Measurements from ENCODE around the gene ACOT6.
"Not testable (repeated sequence)": the region's sequence is repeated elsewhere in the genome, so short reads cannot be mapped to it uniquely, and the experiment has no call there.

Gene ACOT6

DNA sequence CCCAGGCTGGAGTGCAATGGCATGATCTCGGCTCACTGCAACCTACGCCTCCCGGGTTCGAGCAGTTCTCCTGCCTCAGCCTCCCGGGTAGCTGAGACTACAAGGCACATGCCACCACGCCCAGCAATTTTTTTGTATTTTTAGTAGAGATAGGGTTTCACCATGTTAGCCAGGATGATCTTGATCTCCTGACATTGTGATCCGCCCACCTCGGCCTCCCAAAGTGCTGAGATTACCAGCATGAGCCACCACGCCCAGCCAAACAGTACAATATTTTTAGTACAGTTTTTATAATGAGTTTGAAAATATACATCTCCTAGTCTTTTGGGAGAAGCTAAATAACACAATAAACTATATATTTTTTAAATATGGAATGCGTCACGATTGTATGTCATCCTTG, 46.9 kb downstream of the ACOT6 start:
- DNase-seq = not testable (repeated sequence)

DNA sequence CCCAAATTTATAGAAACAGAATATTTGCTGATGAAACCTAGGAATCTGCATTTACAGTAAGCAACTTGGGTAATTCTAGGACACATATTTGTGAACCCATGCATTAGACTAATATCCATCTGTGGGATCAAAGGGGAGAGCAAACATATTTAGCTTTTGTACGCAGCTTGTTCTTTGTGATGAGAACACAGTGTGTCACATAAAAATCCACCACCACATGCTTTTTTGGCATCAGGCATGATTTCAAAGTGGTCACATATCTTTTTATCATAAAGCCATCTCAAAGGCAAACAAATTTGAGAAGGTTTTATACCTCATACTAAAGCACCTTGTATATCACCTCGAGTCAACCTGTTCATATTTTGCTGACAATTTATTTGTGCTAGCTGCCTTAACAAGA, 48.2 kb downstream of the ACOT6 start:
- no peak for DNase-seq

GRCh38 chr14:73661872-73662271, 49.6 kb downstream of the ACOT6 start:
- no peak for DNase-seq

GRCh38 chr14:73662487-73662943, 50.2 kb downstream of the ACOT6 start:
- DNase-seq = no peak

DNA sequence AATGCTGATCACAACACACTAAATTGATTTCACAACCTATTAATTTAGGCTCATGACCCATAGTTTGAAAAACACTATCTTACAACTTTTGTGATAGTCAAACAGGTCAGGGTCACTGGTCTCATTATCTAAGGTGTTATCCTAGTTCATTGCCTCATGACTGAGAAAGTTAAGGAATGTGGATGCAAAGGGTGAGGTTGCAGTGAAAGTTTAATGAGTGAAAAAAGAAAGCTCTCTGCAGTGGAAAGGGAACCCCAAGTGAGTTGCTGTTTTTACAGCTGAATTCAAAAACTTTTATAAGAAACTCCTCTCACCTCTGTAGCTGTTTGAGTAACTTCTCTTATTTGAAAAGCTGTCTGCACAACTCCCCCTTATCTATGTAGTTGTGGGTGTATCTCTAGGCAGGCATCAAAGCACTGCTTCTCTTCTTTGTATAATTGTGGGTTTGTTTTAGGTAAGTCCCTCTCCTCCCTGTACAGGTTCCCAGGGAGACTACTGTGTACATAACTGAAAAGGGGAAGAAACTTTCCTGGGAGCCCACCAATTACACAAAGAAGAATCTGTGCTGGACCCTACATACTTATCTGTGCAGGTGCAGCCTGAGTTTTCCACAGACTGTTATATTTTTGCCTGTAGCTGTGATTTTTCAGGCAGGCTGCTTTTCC, 51.4 kb downstream of the ACOT6 start:
- no peak for DNase-seq

DNA sequence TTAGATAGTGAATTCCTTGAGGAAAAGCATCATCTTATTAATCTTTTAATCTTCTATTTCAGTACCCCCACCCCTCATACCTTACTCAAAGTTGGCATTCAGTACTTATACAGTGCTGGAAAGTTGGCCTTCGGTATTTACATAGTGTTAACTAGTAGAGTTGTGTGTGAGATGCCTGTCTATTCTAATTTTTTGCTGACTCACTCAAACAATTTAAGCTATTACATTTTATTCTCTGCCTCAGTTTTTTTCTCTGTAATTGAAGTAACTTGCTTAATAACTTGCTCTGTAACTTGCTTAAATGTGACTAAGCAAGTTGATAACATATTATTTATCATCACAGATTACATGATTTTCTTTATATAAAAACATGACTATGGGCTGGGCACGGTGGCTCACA, 52.8 kb downstream of the ACOT6 start:
- no peak for DNase-seq

- no peak for DNase-seq
Measured at GRCh38 chr14:73666583-73666982, 54.3 kb downstream of the ACOT6 start.

- no peak for DNase-seq
Measured at GRCh38 chr14:73667854-73668253, 55.5 kb downstream of the ACOT6 start.
